HepG2 (cell line): ENCODE results near the gene NUDT2. TPM values are rescaled to one million over a fixed set of nuclear protein-coding genes. Genes with fewer than 3 reads are reported as not detected.

Experiments used
- ATAC-seq: fragments of 200-7000 bp; cut with Tn5 transposase; 3 replicates; pipeline ENCODE4 v1.9.1; 2020; ENCODE audit warnings: mild to moderate bottlenecking, moderate library complexity
- BruUV-seq: library from RNA; stranded (reverse); fragments of 400-500 nt; replicated peaks from 2 replicates; lab custom pipeline; 2021; lab: Mats Ljungman, UMichigan
- CTCF ChIA-PET: fragments of 300-600 bp; formaldehyde crosslinking; extraction: SDS; loops from one replicate; lab custom pipeline; 2021; ENCODE audit warnings: low total read pairs, inconsistent platforms, low intra/inter-chr PET ratio; lab: Yijun Ruan, JAX
- POLR2A ChIA-PET: fragments of 350-600 bp; sonication (Branson Sonifier 250); formaldehyde crosslinking; loops from one replicate; lab custom pipeline; 2020; ENCODE audit warnings: antibody characterized with exemption, inconsistent platforms; lab: Yijun Ruan, JAX
- DNase-seq: peaks from one replicate; pipeline ENCODE4 v3.0.0-alpha.2; 2015; ENCODE audit warnings: low spot score
- FAIRE-seq: peaks from 3 replicates; lab custom pipeline; 2011; peaks lifted over from hg19 to GRCh38; lab: Jason Lieb, UNC
- H2AFZ ChIP-seq: one replicate; pipeline ENCODE4 v1.6.1; 2011; ENCODE audit warnings: low read length, inconsistent platforms
- H3K27ac ChIP-seq: fragments of 300-600 bp; 3 replicates; pipeline ENCODE4 v1.8.0; 2011; ENCODE audit warnings: mixed run types, mild to moderate bottlenecking, mixed read lengths, low read length, inconsistent platforms; ENCODE audit not compliant: insufficient read depth; ENCODE audit errors: extremely low read length
- H3K27me3 ChIP-seq, 2 experiments: fragments of 200-600 bp in 1 of 2; 2 replicates in 1 of 2; 3 replicates in 1 of 2; pipeline versions ENCODE4 v1.6.0 to v1.8.0; 2011; ENCODE audit warnings: low read length in 2 of 2, mild to moderate bottlenecking in 2 of 2, moderate library complexity in 2 of 2, inconsistent platforms in 1 of 2; ENCODE audit not compliant: insufficient read depth in 2 of 2, control insufficient read depth in 1 of 2
- H3K36me3 ChIP-seq, 2 experiments: fragments of 200-600 bp in 1 of 2; replicated peaks in 1 of 2; 2 replicates in 1 of 2; 3 replicates in 1 of 2; pipeline versions ENCODE4 v1.5.1 to v1.8.0; 2011; ENCODE audit warnings: low read length in 2 of 2, inconsistent platforms in 1 of 2; ENCODE audit not compliant: insufficient read depth in 2 of 2, control insufficient read depth in 1 of 2
- H3K4me1 ChIP-seq: 2 replicates; pipeline ENCODE4 v1.5.1; 2012; ENCODE audit warnings: low read length, inconsistent platforms; ENCODE audit not compliant: insufficient read depth
- H3K4me2 ChIP-seq: 2 replicates; pipeline ENCODE4 v1.6.0; 2011; ENCODE audit warnings: low read depth, low read length, inconsistent platforms
- H3K4me3 ChIP-seq, 3 experiments: fragments of 200-600 bp in 1 of 3; sonication (generic), shearing (Covaris generic) in 1 of 3; replicated peaks in 1 of 3; 2 replicates each; pipeline ENCODE4 v1.5.1; 2011 to 2016; ENCODE audit warnings: low read length in 3 of 3, inconsistent platforms in 2 of 3, low read depth in 2 of 3, mild to moderate bottlenecking in 2 of 3, control low read depth in 1 of 3, mixed read lengths in 1 of 3; ENCODE audit not compliant: insufficient read depth in 1 of 3
- H3K79me2 ChIP-seq: one replicate; pipeline ENCODE4 v1.6.1; 2011; ENCODE audit warnings: low read length, inconsistent platforms; ENCODE audit not compliant: insufficient read depth
- H3K9ac ChIP-seq: 2 replicates; pipeline ENCODE4 v1.6.0; 2011; ENCODE audit warnings: mild to moderate bottlenecking, low read depth, low read length, inconsistent platforms; ENCODE audit not compliant: insufficient read depth
- H3K9me3 ChIP-seq: 2 replicates; pipeline ENCODE4 v1.5.1; 2012; ENCODE audit warnings: mild to moderate bottlenecking, low read length
- H4K20me1 ChIP-seq: 2 replicates; pipeline ENCODE4 v1.6.0; 2011; ENCODE audit warnings: inconsistent platforms, mild to moderate bottlenecking, low read length, moderate library complexity; ENCODE audit not compliant: insufficient read depth
- BATF2 ChIP-seq: sonication (generic); formaldehyde crosslinking; IDR thresholded peaks from 2 replicates; pipeline ENCODE4 v1.8.0; 2022; ENCODE audit warnings: mild to moderate bottlenecking, missing genetic modification reagents, moderate library complexity
- KAT7 ChIP-seq: IDR thresholded peaks from 2 replicates; pipeline ENCODE4 v1.6.1; 2018; ENCODE audit warnings: borderline replicate concordance, missing compliant biosample characterization
- NRL ChIP-seq: sonication (generic); formaldehyde crosslinking; IDR thresholded peaks from 2 replicates; pipeline ENCODE4 v1.5.0; 2020; ENCODE audit warnings: missing genetic modification reagents, mild to moderate bottlenecking, moderate library complexity, borderline replicate concordance
- PRPF4 ChIP-seq: fragments of 200-400 bp; formaldehyde crosslinking; IDR thresholded peaks from 2 replicates; pipeline ENCODE4 v1.6.1; 2016; ENCODE audit warnings: low read length, low read depth; ENCODE audit not compliant: poor library complexity, severe bottlenecking
- RNF2 ChIP-seq: fragments of 450-650 bp; conservative IDR thresholded peaks from 2 replicates; pipeline ENCODE4 v1.6.1; 2016; ENCODE audit warnings: low read depth
- TCF7 ChIP-seq: sonication (generic); IDR thresholded peaks from 2 replicates; pipeline ENCODE4 v1.6.1; 2016; ENCODE audit warnings: antibody characterized with exemption, low read depth
- ZBTB25 ChIP-seq: IDR thresholded peaks from 2 replicates; pipeline ENCODE4 v1.6.1; 2018; ENCODE audit warnings: missing genetic modification reagents
- ZBTB33 ChIP-seq: sonication (generic); formaldehyde crosslinking; IDR thresholded peaks from 2 replicates; pipeline ENCODE4 v1.4.0; 2020; ENCODE audit warnings: missing genetic modification reagents
- ZBTB7B ChIP-seq: sonication (generic); formaldehyde crosslinking; IDR thresholded peaks from 2 replicates; pipeline ENCODE4 v1.4.0; 2020; ENCODE audit warnings: missing genetic modification reagents
- ZNF12 ChIP-seq: sonication (generic); formaldehyde crosslinking; IDR thresholded peaks from 2 replicates; pipeline ENCODE4 v1.5.0; 2020; ENCODE audit warnings: missing genetic modification reagents
- ZNF749 ChIP-seq: sonication (generic); formaldehyde crosslinking; IDR thresholded peaks from 2 replicates; pipeline ENCODE4 v1.8.0; 2022; ENCODE audit warnings: mild to moderate bottlenecking, missing genetic modification reagents, moderate library complexity, borderline replicate concordance
- WGBS: methylation state at CpG from one replicate; pipeline ENCODE4 v1.1.6; 2017; ENCODE audit warnings: low lambda C conversion rate; 5-methylcytosine and 5-hydroxymethylcytosine counted together
- in situ Hi-C: cut with HindIII; loops from 2 replicates; pipeline ENCODE4 v1.10.0; 2017; ENCODE audit warnings: low pct_unique_long_range_greater_than_20kb; ENCODE audit not compliant: extremely low pct_ligation_motif_present
- intact Hi-C: fragments of 100-400 bp; cut with micrococcal nuclease; formaldehyde crosslinking; loops from one replicate; pipeline ENCODE4 v1.10.0; 2022; ENCODE audit not compliant: unreplicated experiment
- polyA plus RNA-seq, 8 experiments: library from polyadenylated mRNA; depleted of rRNA in 3 of 8; stranded (reverse) in 7 of 8; unstranded in 1 of 8; fragments of >200 nt; fragmentation: Illumina TruSeq in 4 of 8; extraction: Trizol in 4 of 8; gene quantifications; 2 replicates each; pipeline versions ENCODE4 v1.2.1 to v1.2.3, GENCODE V29; 2011 to 2016; ENCODE audit warnings: low read depth in 4 of 8, missing spikeins in 1 of 8, mixed read lengths in 1 of 8; ENCODE audit not compliant: insufficient read depth in 1 of 8
- total RNA-seq, 5 experiments: library from RNA; depleted of rRNA; stranded (reverse); fragments of >200 nt; fragmentation: Illumina TruSeq; extraction: Trizol; gene quantifications; 2 replicates each; pipeline ENCODE4 v1.2.3, GENCODE V29; 2016; ENCODE audit warnings: low read depth in 1 of 5
- TF ChIP-seq, protein P1 (sequence below): sonication (generic); formaldehyde crosslinking; IDR thresholded peaks from 2 replicates; pipeline ENCODE4 v1.5.1; 2020; ENCODE audit warnings: missing genetic modification reagents, mild to moderate bottlenecking, borderline replicate concordance

Gene NUDT2
- total and polyA plus RNA-seq, 2 of the 13 experiments (the other 11 are each of a cell fraction or from before 2014, with no cell fraction given), result 19.9 to 24.6 TPM

GRCh38 chr9:34381323-34381722, 52.0 kb downstream of the NUDT2 start:
- no peak for ATAC-seq
- ChIA-PET POLR2A (no interaction called here), CTCF (interaction anchor here (7.2 kb wide), 1 partner anchor 49 kb away, joined by 143 read pairs; the partner anchor contains the start of genes KIF24 and NUDT2)
- no TSS peak for BruUV-seq
- no peaks in the 10 kb centered on the region for H3K9me3 ChIP-seq
- no peak for FAIRE-seq
- intact Hi-C loops (no loop called here), in situ Hi-C loops (no loop called here)
- DNase-seq, result no peak
- H3K9ac ChIP-seq, result peak overlapping the region; percentile 61; the same call in 1 of the 2 replicates
- peak overlapping the region; percentile 97 for H3K4me2 ChIP-seq
- H3K79me2 ChIP-seq, result no peaks in the 10 kb centered on the region
- H2AFZ ChIP-seq, result no peak overlapping the region
- peak overlapping the region; percentile 57 to 76 (median 58); a peak in 5 of 6 replicates for H3K4me3 ChIP-seq
- H3K27me3 ChIP-seq, result no peaks in the 10 kb centered on the region; a peak in 1 of 5 replicates
- 63% methylated on average over 17 of the region's 17 CpGs for WGBS
- H4K20me1 ChIP-seq, result no peaks in the 10 kb centered on the region
- H3K36me3 ChIP-seq, result no peaks in the 10 kb centered on the region
- no peak overlapping the region for H3K27ac ChIP-seq
- peaks cover 55% of the 10 kb centered on the region for H3K4me1 ChIP-seq
- TF ChIP-seq ZBTB7B (no peak), ZNF749 (no peak), ZBTB33 (CRISPR knock-in tag) (peak; percentile 80), KAT7 (no peak), PRPF4 (no peak), NRL (CRISPR knock-in tag) (0 out of 2 replicates have a peak, but pooled peaks have one; percentile 5), ZBTB25 (CRISPR knock-in tag) (no peak), ZNF12 (no peak), TCF7 (no peak), RNF2 (no peak), BATF2 (CRISPR knock-in tag) (0 out of 2 replicates have a peak, but pooled peaks have one; percentile 2)
- TF ChIP-seq, protein P1, sequence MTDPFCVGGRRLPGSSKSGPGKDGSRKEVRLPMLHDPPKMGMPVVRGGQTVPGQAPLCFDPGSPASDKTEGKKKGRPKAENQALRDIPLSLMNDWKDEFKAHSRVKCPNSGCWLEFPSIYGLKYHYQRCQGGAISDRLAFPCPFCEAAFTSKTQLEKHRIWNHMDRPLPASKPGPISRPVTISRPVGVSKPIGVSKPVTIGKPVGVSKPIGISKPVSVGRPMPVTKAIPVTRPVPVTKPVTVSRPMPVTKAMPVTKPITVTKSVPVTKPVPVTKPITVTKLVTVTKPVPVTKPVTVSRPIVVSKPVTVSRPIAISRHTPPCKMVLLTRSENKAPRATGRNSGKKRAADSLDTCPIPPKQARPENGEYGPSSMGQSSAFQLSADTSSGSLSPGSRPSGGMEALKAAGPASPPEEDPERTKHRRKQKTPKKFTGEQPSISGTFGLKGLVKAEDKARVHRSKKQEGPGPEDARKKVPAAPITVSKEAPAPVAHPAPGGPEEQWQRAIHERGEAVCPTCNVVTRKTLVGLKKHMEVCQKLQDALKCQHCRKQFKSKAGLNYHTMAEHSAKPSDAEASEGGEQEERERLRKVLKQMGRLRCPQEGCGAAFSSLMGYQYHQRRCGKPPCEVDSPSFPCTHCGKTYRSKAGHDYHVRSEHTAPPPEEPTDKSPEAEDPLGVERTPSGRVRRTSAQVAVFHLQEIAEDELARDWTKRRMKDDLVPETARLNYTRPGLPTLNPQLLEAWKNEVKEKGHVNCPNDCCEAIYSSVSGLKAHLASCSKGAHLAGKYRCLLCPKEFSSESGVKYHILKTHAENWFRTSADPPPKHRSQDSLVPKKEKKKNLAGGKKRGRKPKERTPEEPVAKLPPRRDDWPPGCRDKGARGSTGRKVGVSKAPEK, result no peak
